EL (cell line): ENCODE results near the gene POU2AF1.
A peak's percentile ranks its signal among the peaks of the same experiment; 100 is the strongest.

ENCODE experiments used
- DNase-seq: peaks from one replicate; pipeline ENCODE4 v3.0.0-alpha.2; 2016

POU2AF1 gene

DNA sequence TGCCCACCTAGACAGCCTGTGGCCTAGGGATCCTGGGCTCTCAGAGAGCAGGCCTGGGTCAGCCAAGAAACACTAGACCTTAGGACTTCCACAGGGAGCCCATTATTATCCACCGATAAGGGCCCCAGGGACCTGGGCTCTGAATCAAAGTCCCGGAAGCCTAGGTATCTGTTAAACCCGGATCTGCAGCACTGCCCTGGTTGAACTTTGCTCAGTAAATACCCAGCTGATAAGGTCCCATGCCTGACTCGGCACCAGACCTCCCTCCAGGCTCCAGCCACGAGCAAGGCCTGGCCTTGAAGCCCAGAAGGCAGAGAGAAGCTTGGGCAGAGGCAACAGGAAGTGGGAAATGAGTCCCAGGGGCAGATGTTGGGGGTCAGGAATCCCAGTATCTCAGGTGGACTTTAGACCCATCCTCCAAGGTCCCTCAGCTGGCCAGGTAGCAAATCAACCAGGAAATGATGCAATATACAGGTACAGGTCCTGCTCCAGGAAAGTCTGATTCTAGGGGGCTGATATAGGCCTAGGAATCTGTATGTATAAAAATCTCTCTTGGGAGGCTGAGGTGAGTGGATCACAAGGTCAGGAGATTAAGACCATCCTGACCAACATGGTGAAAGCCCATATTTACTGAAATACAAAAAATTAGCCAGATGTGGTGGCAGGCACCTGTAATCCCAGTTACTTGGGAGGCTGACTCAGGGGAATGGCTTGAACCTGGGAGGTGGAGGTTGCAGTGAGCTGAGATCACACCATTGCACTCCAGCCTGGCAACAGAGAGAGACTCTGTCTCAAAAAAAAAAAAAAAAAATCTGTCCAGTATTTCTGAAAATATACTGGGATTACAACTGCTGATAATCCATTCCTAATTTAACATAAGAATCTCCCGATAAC, 18.7 kb downstream of the POU2AF1 start:
- DNase-seq, result no peak

DNA sequence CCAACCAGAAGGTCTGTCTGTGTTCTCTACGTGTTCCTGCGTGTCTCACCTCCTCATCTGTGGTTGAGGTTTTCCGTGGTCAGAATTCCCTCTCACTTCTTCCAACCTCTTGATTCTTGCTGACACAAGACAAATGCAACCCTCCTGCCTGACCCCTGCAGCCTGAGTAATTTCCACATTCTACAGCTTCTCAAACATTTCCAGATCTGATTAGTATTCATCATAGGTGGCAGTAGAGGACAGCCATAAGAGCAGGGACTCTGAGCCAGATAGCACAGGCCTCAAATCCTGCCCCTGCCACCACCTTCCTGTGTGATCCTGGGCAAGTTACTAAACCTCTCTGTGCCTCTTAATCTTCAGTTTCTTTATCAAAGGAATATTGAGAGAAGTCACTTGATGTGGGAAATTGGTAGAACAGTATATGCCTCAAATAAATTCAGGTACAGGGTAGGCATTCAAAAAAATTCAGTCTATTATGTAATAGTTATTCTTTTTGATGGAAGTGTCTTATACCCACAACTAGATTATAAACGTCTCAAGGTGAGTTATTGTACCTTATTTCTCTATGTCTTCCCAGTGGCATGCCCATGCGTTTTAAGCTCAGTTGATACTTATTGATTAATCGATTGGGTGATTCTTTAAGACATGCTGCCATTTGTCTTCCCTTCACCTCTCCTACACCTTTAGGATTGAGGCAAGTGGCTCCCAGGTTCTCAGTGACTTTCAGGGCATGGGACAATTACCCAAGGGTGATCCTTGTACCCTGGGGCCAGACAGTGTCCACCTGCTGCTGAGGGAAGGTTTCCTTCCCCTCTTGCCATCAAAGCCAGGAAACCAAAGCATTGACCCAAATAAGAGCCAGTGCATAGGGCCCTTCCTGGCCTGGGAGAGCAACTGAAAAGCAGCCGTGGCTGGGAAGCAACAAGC, 19.6 kb downstream of the POU2AF1 start:
- no peak for DNase-seq

DNA sequence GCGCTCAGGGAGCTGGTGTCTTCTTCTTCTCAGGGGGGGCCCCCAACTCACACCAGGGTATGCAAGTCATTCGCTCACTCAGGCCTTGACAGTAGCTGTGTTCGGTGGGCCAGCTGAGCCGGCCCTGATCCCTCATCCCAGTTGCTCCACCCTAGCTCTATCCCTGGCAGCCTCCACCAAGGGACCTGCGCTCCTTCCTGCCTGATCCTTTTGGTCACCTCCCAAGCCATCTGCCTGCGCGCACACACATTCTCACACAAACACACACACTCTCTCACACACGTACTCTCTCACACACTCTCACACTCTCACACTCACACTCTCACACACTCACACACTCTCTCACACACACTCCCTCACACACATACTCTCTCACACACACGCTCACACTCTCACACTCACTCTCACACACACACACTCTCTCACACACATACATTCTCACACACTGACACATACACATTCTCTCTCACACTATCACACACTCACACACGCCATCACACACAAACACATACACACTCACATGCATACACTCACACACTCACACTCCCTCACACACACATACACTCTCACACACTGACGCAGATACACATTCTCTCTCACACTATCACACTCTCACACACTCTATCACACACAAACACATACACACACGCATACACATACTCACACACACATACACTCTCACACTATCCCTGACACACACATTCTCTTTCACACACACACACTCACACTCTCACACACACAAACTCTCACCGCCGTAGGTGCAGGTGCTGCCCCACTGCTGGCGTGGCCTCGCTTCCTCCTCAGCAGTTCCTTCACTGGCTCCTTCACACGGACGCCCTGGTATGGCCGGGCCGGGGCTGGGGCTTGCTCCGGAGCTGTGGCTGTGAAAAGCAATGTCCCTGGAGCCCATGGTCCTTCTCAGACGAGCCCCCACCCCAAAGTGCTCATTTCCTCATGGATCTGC, 20.8 kb downstream of the POU2AF1 start:
- DNase-seq, result no peak

DNA sequence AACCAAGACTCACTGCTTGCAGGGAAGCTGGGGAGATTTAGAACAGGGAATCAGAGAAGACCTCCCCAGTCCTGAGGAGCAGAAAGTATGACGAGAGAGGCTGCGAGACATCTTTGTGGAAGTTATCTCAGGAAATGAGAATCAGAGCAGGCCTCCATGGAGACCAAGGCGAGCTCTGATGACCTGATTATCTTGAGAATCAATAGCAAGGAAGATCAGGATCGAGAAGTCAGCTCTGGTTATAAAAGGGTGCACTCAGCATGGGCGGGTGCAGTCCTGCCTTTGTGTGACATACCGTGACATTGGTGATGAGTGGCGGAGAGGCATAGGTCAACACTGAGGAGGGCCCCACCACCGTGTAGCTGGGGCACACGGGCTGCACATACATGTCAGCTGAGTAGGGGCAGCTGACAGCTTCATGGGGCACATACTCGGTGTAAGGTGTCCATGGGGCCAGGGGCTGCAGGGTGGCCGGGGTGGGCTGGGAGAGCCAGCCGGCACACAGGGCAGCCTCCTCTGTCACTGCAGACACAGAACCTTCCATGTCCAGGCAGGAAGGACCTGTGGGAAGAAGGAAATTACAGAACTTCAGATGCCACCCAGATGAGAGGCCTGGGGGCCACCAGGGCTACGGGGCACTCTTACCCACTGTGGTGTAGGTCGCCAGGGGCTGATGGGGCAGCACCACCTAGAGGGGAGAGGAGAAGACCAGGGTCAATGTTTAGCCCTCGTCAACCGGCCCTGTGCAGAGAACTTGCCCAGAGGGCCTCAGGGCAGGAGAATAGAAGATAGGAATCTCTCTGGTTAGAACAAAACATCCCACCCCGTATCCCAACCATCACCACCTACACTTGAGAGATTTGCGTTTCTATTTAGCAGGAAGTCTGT, 21.7 kb downstream of the POU2AF1 start:
- DNase-seq, result no peak

DNA sequence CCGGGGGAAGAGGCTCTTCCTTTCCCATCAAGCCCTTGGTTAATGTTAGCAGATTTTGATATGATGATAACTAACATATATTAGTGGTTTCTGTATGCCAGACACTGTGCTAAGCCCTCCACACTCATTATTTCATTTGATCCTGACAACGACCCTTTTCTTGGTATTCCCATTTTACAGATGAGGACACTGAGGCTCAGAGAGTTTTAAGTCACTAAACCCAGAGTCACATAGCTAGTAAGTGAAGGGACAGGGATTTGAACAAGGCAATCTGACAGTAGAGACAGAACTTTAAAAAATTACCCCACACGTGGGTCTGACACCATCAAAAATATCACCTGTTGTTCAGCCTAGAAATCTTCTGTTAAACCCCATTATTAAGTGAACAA, 22.4 kb downstream of the POU2AF1 start:
- DNase-seq, result no peak

DNA sequence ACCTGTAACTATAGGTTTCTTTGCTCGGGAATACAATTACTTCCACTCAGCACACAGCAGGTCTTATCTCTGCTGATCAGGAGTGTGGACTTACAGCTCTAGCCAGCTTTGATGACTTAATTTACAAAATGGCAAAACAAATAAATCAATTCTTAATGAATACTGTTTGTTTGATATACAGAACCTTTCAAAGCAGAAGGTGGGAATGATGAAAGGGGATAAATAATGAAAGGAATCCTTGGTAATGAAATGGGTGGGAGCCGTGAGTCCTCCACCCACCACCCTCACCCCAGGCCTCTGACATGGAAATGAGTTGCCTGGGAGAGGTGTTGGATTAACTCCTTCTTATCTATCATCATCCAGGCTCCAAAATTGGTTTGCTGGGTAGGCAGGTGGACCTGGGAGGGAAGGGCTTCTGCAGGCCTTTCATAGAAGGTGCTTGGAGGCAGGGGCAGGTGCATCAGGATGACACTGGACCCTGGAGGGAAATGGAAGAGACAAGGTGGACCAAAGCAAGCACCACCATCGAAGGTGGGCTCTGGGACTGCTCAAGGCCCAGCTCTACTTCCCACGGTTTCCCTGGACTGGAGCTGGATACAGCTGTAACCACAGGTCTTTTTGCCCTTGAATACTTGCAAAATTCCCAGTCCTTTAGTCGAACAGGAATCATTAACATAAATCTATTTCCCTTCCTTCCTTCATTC, 23.0 kb downstream of the POU2AF1 start:
- DNase-seq, result no peak

DNA sequence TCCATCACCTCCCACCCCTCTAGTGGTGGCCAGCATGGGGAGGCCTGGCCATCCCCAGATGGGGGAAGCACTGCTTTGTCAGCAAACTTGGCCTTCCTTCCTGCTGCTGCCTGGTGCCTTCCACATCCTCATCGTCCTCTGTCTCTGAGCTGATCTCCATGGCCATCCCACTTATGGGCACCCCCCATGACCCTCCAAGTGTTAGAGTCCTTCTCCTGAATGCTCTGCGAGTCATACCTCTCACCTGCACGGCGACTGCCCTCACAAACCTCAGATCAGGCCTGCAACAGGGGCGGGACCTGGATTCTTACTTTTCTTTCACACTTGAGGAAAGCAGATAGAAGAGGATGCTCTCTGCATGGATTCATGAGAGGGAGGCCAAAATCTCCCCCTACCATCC, 24.0 kb downstream of the POU2AF1 start:
- DNase-seq, result no peak

DNA sequence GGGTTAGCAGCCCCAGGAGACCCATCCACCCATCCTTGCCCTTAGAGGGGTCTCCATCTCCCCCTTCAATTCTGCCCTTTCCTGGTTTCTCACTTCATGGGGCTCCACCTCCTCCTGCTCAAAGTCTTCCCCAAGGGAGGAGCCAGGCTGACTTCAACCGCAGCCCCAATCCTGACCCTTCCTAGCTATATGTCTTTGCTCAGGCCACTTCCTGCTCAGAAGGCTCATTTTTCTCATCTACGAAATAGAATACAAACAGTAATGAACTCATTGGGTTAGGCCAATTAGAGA, 24.5 kb downstream of the POU2AF1 start:
- DNase-seq, result no peak

DNA sequence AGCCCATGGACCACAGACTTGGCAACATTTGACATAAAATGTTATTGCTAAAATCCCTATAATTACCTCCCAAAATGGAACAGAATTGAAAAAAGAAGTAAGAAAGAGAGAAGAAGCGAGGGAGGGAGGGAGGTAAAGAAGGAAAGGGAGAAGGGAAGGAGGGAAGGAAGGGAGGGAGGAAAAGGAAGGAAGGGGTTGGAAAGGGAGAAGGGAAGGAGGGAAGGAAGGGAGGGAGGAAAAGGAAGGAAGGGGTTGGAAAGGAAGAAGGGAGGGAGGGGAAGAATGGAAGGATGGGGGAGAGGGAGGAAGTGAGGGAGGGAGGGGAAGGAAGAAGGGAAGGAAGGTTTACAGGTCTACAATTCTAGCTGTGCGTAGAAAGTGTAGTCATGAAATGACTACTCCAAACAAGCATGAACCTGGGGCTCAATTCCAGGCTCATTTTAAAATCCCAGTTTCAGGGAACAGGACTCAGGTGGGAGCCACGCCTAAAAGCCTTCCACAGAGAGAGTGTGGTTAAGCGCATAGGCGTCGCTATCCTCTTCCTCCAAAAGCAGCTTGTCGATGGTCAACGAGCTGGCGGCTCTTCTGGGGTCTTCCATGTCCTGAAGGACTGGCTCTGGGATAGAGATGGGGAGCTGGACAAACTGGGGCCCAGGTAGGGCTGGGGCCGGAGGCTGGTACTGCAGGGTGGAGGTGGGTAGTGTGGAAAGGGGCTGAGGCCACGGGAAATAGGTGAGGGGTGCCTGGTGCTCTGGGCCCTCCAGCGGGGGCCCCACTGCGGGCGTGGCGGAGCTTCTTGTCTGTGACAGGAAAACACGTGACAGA, 25.1 kb downstream of the POU2AF1 start:
- no peak for DNase-seq

DNA sequence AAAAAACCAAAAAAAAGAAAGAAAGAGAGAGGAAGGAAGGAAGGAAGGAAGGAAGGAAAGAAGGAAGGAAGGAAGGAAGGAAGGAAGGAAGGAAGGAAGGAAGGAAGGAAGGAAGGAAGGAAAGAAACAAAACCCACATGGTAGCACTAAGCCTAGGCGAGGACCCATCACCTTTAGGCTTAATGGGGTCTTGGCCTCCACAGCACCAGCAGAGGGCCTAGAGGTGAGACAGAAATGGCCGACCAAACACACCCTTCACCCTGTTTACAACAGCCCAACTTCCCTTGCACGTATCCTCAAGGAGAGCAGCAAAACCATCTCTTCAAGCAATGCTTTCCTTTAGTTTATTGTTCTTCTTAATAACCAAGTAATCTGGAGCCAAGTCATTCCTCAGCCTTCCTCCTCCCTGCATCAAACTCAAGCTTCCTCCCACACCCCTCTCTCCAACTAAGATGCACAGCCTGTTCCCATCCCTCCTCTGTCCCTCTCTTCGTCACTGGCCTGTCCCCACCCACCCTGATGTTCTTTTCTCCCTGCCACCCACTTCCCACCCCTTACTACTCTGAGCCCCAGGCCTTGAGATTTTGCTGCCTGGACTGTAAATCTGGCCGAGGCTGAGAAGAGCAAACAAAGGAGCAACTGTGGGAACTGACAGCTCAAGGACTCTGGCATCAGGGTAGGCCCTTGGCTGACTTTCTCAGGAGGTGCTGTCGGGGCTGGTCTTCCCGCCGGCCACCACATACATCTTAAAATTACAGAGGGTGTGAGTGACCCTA, 26.0 kb downstream of the POU2AF1 start:
- no peak for DNase-seq

DNA sequence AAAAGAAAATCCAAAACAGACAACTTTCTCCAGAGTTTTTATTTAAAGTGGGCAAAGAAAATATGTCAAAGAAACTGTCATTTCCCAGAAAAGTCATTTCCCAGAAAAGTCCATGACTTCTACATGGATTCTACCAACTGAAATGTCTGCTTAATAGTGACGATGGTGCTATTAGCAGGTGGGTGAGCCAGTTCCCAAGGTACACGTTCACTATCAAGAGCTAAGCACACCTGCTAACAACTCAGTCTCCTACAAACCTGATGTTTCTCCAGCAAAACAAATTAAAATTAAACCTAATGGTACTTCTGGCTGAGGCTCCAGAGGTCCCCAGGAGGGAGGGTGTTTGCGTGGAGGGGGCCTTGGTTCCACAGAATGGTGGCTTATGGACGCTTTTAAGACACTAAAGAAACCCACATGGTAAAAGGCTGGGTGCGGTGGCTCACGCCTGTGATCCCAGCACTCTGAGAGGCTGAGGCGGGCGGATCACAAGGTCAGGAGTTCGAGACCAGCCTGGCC, 26.8 kb downstream of the POU2AF1 start:
- no peak for DNase-seq

DNA sequence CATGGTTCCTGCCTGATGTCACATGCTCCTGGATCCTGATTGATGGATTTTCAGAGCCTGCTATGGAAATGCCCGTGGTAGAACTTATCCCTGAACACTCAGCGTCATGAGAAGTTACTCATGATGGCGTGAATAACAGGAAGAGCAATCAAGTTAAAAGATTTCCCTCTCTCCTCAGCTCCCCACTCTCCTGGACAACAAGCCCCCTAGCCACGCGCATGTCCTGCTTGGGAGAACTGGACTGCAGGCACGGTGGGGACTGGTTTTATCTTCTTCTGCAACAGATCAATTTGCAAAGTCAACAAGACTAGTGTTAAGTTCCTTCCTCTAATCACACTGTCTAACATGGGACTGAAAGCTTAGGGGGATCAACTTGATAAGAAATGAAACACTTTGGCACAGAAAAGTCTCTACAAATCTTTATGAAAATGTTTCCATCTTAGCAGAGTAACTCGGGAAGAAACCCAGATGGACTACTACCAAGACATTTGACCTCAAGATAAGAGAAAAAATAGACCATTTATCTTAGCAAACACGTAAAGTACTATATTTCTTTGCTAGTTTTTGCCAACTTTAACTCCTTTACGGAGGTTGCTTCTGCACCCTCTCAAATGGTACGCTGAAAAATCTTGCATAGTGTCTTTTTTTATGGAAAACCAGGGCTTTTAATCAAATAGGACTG, 27.6 kb downstream of the POU2AF1 start:
- no peak for DNase-seq

DNA sequence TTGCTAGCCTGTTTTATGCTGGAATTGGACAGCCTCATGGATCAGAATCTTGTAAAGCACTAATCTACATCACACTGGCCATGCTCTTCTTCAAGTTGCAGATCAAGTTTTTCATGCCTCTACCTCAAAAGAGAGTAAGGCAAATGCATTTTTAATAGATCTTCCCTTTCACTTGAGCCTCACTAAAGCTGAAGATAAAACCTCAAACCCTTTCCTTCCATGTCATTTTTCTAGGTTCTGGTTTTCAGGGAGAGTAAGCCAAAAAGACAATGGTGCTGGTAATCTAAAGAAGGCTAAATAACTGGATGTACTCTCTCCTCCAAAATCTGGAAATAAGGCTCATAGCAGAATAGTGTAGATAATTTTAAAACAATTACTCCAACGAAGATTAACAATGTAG, 28.3 kb downstream of the POU2AF1 start:
- DNase-seq, result no peak

DNA sequence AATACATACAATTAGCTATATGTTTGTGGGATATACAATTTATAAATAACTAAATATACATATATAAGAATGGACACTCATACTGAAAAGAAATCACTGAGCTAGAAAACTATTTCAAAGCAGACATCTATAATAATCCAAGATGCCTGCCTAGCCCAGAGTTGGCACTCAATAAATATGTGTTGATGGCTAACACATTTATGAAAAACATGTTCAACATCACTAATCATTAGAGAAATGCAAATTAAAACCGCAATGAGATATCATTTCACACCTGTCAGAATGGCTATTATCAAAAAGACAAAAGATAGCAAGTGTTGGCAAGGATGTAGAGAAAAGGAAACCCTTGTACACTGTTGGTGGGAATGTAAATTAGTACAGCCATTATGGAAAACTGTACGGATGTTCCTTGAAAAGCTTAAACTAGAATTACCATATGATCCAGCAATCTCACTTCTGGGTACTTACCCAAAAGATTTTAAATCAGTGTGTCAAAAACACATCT, 29.8 kb downstream of the POU2AF1 start:
- no peak for DNase-seq

DNA sequence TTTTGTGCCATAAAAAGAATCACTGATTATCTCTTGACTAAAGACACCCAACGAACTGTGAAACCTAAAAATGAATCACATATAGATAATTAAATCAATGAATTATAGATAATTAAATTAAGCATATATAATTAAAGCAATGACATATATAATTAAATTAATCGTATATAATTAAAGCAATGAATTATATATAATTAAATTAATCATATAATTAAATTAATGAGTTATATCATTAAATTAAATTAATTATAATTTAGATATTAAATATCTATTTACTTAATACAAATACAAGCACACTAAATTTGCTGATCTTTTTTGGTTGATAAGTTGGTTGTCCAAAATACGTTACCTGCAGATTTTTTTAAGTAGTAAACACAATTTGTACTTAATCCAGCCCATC, 30.9 kb downstream of the POU2AF1 start:
- DNase-seq, result no peak

DNA sequence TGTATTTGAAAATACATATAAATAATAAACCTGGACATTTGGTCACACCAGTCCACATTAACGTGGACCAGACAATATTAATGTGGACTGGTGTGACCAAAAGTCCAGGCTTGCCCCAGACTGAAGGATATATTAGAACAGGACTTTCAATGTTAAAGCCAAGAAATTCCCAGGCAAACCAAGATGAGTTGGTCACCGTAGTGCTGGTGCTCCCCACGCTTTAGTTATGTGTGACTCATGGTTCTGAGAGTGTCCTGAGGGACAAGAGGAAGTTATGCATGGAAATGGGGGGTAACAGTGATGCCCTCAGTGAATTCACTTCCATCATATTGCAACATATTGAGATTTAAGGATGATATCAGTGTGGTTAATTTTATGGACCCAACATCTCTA, 31.4 kb downstream of the POU2AF1 start:
- peak; percentile 45 for DNase-seq

DNA sequence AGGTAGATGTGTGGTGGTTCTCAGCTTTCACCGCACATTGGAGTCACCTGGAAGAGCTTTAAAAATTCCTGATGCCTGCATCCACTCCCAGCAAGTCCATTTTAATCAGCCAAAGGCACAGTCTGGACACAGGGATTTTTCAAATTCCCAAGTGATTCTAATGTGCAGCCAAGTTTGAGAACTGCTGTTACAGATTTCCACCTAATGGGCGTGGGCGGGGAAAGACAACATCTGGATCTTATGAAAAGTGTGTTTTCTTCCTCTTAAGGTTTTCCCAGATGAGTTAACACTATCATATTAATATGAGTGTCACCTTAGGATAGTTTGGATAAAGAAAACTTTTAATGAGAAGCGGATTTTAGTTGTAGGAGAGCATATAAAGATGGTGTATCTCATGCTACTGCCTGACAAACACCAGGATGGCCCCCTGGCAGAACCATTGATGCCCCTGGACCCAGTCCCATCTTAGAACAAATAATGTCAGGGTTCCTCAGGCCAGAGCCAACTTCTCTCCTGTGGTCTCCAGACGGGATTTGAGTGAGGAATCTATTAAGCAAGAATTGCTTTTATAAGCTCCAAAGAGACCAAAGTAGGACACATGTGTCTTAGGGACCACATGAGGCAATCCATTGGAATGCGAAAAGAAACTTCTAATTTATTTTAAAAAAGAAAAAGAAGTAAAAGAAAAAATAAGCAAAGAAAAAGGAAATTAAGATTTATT, 31.9 kb downstream of the POU2AF1 start:
- DNase-seq, result no peak

DNA sequence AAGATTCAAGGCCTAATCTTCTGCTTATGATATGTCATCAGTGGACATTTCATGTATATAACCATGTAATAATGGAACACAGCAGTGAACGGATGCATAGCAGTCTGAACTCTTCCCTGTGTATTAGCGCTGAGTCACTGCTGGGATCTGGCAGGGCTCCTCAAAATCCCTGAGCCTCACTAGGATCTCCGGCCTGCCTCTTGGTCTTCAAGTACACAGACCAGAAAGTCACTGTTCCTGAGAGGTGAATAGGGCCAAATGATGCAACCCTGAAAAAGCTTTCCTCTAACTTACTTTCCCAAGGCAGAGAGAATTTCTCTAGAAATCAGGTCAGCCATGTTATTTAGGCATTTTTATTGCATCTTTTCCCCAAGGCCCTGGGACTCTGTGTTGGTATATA, 35.0 kb downstream of the POU2AF1 start:
- peak; percentile 34 for DNase-seq
